K562 (cell line): ENCODE results near the gene CAPN2. TPM values are rescaled to one million over a fixed set of nuclear protein-coding genes. Genes with fewer than 3 reads are reported as not detected.

ENCODE experiments used
- ADNP ChIP-seq: fragments of 200-800 bp; sonication (Bioruptor generic); IDR thresholded peaks from 2 replicates; pipeline ENCODE4 v1.6.1; 2016; ENCODE audit warnings: missing genetic modification characterization, missing compliant biosample characterization
- CC2D1A ChIP-seq: fragments of 450-650 bp; IDR thresholded peaks from 2 replicates; pipeline ENCODE4 v1.6.1; 2017; ENCODE audit warnings: mild to moderate bottlenecking
- CTCF ChIP-seq, 3 experiments: IDR thresholded peaks in 2 of 3; conservative IDR thresholded peaks in 1 of 3; 2 replicates each; pipeline ENCODE4 v1.5.1; 2011 to 2012; ENCODE audit warnings: low read length in 3 of 3, mild to moderate bottlenecking in 3 of 3, control low read depth in 2 of 3, improper control_type of control experiment in 1 of 3, inconsistent platforms in 1 of 3, low read depth in 1 of 3, mixed read lengths in 1 of 3, moderate library complexity in 1 of 3; ENCODE audit not compliant: insufficient read depth in 2 of 3
- HLTF ChIP-seq: fragments of 450-650 bp; IDR thresholded peaks from 2 replicates; pipeline ENCODE4 v1.6.1; 2016
- KAT7 ChIP-seq: sonication (generic); formaldehyde crosslinking; IDR thresholded peaks from 2 replicates; pipeline ENCODE4 v1.8.0; 2022; ENCODE audit warnings: missing genetic modification reagents, mild to moderate bottlenecking, borderline replicate concordance
- MCM5 ChIP-seq: fragments of 450-650 bp; IDR thresholded peaks from 2 replicates; pipeline ENCODE4 v1.6.1; 2016; ENCODE audit warnings: low read depth
- MYBL2 ChIP-seq, 2 experiments: fragments of 450-650 bp in 1 of 2; sonication (generic) in 1 of 2; formaldehyde crosslinking in 1 of 2; IDR thresholded peaks; 2 replicates each; pipeline versions ENCODE4 v1.6.1 to v1.8.1; 2017 to 2022; ENCODE audit warnings: borderline replicate concordance in 1 of 2, inconsistent platforms in 1 of 2, low read depth in 1 of 2, mild to moderate bottlenecking in 1 of 2, missing genetic modification reagents in 1 of 2, moderate library complexity in 1 of 2
- NFRKB ChIP-seq: fragments of 450-650 bp; IDR thresholded peaks from 2 replicates; pipeline ENCODE4 v1.6.1; 2016; ENCODE audit warnings: low read depth
- PTBP1 ChIP-seq: fragments of 200-400 bp; formaldehyde crosslinking; IDR thresholded peaks from 2 replicates; pipeline ENCODE4 v1.6.1; 2017; ENCODE audit warnings: low read depth, low read length
- PURB ChIP-seq: sonication (generic); formaldehyde crosslinking; IDR thresholded peaks from 2 replicates; pipeline ENCODE4 v1.9.0; 2021; ENCODE audit warnings: low read depth, mild to moderate bottlenecking, missing genetic modification reagents
- RUNX1 ChIP-seq: sonication (generic); IDR thresholded peaks from 2 replicates; pipeline ENCODE4 v1.6.1; 2016; ENCODE audit warnings: antibody characterized with exemption, low read depth
- SMAD2 ChIP-seq: fragments of 150-350 bp; IDR thresholded peaks from 2 replicates; pipeline ENCODE4 v1.6.1; 2014; ENCODE audit warnings: low read depth, mild to moderate bottlenecking, low read length
- TRIM28 ChIP-seq: fragments of 450-650 bp; IDR thresholded peaks from 2 replicates; pipeline ENCODE4 v1.6.1; 2017
- ZBTB17 ChIP-seq: fragments of 450-650 bp; formaldehyde crosslinking; IDR thresholded peaks from 2 replicates; pipeline ENCODE4 v1.4.0; 2020; ENCODE audit warnings: mild to moderate bottlenecking
- ZC3H8 ChIP-seq: fragments of 450-650 bp; IDR thresholded peaks from 2 replicates; pipeline ENCODE4 v1.6.1; 2017
- ZKSCAN3 ChIP-seq: fragments of 250-450 bp; sonication (Bioruptor Pico); IDR thresholded peaks from 2 replicates; pipeline ENCODE4 v1.4.0; 2020
- ZNF12 ChIP-seq: sonication (generic); formaldehyde crosslinking; IDR thresholded peaks from 2 replicates; pipeline ENCODE4 v1.4.0; 2020; ENCODE audit warnings: mild to moderate bottlenecking, missing genetic modification reagents
- ZNF699 ChIP-seq: fragments of 250-450 bp; sonication (Bioruptor Pico); IDR thresholded peaks from 2 replicates; pipeline ENCODE4 v1.8.0; 2021; ENCODE audit warnings: mild to moderate bottlenecking, moderate library complexity; ENCODE audit not compliant: insufficient replicate concordance
- polyA plus RNA-seq, 8 experiments: library from polyadenylated mRNA; depleted of rRNA in 4 of 8; stranded (reverse) in 5 of 8; unstranded in 3 of 8; fragments of >200 nt; fragmentation: Nextera tagmentation in 2 of 8; fragmentation: Illumina TruSeq in 1 of 8; extraction: Ambion mirVana in 2 of 8; extraction: Trizol in 1 of 8; gene quantifications; 2 replicates each; pipeline versions ENCODE4 v1.2.1 to v1.2.3, GENCODE V29; 2011 to 2014; ENCODE audit warnings: inconsistent platforms in 1 of 8, missing spikeins in 1 of 8
- total RNA-seq, 7 experiments: library from RNA; depleted of rRNA in 6 of 7; stranded (reverse); fragments of >200 nt in 6 of 7; fragmentation: Illumina TruSeq in 2 of 7; extraction: Trizol in 2 of 7; gene quantifications; 2 replicates each; pipeline versions ENCODE4 v1.2.1 to v1.2.3, GENCODE V29; 2011 to 2021; ENCODE audit warnings: low replicate concordance in 1 of 7
- TF ChIP-seq, protein P1 (sequence below): fragments of 250-450 bp; sonication (Bioruptor Pico); IDR thresholded peaks from 2 replicates; pipeline ENCODE4 v1.5.0; 2021
- TF ChIP-seq, protein P2 (sequence below): sonication (generic); formaldehyde crosslinking; IDR thresholded peaks from 2 replicates; pipeline ENCODE4 v1.8.0; 2023; ENCODE audit warnings: missing genetic modification reagents, mild to moderate bottlenecking, borderline replicate concordance
- TF ChIP-seq, protein P3 (sequence below): sonication (generic); formaldehyde crosslinking; IDR thresholded peaks from 2 replicates; pipeline ENCODE4 v1.8.0; 2022; ENCODE audit warnings: mild to moderate bottlenecking, missing genetic modification reagents

Gene CAPN2
- total and polyA plus RNA-seq, 9 of the 15 experiments (the other 6 are each of a cell fraction or from before 2014, with no cell fraction given), result 24.6 to 157 (median 101) TPM

GRCh38 chr1:223788746-223789415 lies 76.5 kb downstream of the CAPN2 start (continued):
- TF ChIP-seq TRIM28 (peak; percentile 29; the same call in 1 of the 2 replicates), ADNP (tag) (peak; percentile 86), ZC3H8 (0 out of 2 replicates have a peak, but pooled peaks have one; percentile 28), ZNF12 (CRISPR knock-in tag) (no peak), SMAD2 (no peak), CTCF (IDR thresholded peaks at IDR 0.05 in 2 of 3, conservative IDR thresholded peaks at IDR 0.05 in 1 of 3; ENCODE audit: insufficient read depth in 2 of 3, low read depth in 1 of 3, low read length in 3 of 3) (no peak), ZNF699 (no peak), NFRKB (peak; percentile 97), KAT7 (CRISPR knock-in tag) (no peak), ZKSCAN3 (CRISPR knock-in tag) (no peak; the same call in 1 of the 2 replicates), ZBTB17 (peak; percentile 88), CC2D1A (peak; percentile 94; the same call in 1 of the 2 replicates), MCM5 (no peak), RUNX1 (no peak), HLTF (peak; percentile 84; the same call in 1 of the 2 replicates), PURB (no peak), PTBP1 (no peak), MYBL2 (IDR thresholded peaks at IDR 0.05; ENCODE audit: low read depth) (peak; percentile 50; the same call in 1 of the 2 replicates), MYBL2 (CRISPR knock-in tag; IDR thresholded peaks at IDR 0.05; ENCODE audit: borderline replicate concordance) (no peak)
- TF ChIP-seq, protein P1, sequence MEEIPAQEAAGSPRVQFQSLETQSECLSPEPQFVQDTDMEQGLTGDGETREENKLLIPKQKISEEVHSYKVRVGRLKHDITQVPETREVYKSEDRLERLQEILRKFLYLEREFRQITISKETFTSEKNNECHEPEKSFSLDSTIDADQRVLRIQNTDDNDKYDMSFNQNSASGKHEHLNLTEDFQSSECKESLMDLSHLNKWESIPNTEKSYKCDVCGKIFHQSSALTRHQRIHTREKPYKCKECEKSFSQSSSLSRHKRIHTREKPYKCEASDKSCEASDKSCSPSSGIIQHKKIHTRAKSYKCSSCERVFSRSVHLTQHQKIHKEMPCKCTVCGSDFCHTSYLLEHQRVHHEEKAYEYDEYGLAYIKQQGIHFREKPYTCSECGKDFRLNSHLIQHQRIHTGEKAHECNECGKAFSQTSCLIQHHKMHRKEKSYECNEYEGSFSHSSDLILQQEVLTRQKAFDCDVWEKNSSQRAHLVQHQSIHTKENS, result no peak
- TF ChIP-seq, protein P2, sequence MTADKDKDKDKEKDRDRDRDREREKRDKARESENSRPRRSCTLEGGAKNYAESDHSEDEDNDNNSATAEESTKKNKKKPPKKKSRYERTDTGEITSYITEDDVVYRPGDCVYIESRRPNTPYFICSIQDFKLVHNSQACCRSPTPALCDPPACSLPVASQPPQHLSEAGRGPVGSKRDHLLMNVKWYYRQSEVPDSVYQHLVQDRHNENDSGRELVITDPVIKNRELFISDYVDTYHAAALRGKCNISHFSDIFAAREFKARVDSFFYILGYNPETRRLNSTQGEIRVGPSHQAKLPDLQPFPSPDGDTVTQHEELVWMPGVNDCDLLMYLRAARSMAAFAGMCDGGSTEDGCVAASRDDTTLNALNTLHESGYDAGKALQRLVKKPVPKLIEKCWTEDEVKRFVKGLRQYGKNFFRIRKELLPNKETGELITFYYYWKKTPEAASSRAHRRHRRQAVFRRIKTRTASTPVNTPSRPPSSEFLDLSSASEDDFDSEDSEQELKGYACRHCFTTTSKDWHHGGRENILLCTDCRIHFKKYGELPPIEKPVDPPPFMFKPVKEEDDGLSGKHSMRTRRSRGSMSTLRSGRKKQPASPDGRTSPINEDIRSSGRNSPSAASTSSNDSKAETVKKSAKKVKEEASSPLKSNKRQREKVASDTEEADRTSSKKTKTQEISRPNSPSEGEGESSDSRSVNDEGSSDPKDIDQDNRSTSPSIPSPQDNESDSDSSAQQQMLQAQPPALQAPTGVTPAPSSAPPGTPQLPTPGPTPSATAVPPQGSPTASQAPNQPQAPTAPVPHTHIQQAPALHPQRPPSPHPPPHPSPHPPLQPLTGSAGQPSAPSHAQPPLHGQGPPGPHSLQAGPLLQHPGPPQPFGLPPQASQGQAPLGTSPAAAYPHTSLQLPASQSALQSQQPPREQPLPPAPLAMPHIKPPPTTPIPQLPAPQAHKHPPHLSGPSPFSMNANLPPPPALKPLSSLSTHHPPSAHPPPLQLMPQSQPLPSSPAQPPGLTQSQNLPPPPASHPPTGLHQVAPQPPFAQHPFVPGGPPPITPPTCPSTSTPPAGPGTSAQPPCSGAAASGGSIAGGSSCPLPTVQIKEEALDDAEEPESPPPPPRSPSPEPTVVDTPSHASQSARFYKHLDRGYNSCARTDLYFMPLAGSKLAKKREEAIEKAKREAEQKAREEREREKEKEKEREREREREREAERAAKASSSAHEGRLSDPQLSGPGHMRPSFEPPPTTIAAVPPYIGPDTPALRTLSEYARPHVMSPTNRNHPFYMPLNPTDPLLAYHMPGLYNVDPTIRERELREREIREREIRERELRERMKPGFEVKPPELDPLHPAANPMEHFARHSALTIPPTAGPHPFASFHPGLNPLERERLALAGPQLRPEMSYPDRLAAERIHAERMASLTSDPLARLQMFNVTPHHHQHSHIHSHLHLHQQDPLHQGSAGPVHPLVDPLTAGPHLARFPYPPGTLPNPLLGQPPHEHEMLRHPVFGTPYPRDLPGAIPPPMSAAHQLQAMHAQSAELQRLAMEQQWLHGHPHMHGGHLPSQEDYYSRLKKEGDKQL (CRISPR knock-in tag), result no peak
- TF ChIP-seq, protein P3, sequence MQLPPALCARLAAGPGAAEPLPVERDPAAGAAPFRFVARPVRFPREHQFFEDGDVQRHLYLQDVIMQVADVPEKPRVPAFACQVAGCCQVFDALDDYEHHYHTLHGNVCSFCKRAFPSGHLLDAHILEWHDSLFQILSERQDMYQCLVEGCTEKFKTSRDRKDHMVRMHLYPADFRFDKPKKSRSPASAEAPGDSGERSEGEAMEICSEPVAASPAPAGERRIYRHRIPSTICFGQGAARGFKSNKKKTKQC (CRISPR knock-in tag), result no peak
